ENCODE results near the gene LPA. TPM values are rescaled to one million over a fixed set of nuclear protein-coding genes. Genes with fewer than 3 reads are reported as not detected.
A peak's percentile ranks its signal among the peaks of the same experiment; 100 is the strongest.
"Not testable (repeated sequence)": the region's sequence is repeated elsewhere in the genome, so short reads cannot be mapped to it uniquely, and the experiment has no call there.

The LPA gene
- polyA plus RNA-seq, 3 donors: 0.19 to 0.21 (median 0.19) TPM

DNA sequence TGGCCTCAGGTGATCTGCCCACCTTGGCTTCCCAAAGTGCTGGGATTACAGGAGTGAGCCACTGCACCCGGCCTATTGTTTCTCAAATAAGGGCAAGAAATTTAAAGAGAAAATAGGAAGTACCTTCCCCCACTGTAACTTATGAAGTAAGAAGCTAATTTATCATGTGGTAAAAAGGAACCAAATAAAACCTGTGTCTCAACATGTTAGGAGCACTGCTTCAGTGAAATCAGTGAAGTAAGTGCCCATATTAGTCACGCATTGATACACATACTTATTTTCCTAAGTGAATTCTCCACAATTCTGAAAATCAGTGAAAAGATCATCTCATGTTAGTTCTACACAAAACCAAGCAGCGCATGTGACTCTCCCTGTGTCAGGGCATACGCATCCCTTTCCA is 14.2 kb upstream of the LPA start:
- no peak for DNase-seq (ENCODE audit: extremely low read depth in 1 of 11, low read depth in 9 of 11, low spot score in 4 of 11)

DNA sequence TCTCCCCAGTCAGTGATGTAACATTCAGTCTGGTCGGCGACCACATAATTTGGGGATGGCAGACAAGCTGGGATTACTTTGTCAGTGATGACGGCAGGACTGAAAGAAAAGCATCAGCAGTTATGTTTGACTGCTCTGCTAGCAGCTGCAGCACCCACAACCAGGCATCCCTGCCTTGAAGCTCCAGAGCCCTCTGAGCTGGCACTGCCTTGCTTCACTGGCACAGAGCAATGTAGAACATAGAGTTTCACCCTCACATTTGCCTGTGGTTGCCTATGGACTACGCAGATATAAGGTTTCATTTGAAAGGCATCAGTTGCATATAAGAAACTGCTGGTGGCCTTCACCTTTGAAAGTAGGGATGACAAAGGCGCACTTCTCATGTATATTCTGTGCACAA is 12.3 kb upstream of the LPA start:
- not testable (repeated sequence) for DNase-seq (ENCODE audit: extremely low read depth in 1 of 11, low read depth in 9 of 11, low spot score in 4 of 11)

DNA sequence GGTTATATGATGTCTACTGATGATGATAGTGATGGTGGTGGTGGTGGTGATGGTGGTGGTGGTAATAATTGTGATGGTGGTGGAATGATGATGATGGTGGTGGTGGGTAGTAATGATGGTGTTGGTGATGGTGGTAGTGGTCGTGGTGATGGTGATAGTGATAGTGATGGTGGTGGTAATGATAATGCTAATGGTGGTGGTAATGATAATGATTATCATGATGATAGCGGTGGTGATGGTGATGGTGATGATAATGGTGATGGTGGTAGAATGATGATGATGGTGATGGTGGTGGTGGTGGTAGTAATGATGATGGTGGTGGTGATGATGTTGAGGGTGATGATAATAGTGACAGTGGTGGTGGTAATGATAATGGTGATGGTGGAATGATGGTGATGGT is 4.5 kb upstream of the LPA start:
- no peak for DNase-seq (ENCODE audit: extremely low read depth in 1 of 11, low read depth in 9 of 11, low spot score in 4 of 11)

DNA sequence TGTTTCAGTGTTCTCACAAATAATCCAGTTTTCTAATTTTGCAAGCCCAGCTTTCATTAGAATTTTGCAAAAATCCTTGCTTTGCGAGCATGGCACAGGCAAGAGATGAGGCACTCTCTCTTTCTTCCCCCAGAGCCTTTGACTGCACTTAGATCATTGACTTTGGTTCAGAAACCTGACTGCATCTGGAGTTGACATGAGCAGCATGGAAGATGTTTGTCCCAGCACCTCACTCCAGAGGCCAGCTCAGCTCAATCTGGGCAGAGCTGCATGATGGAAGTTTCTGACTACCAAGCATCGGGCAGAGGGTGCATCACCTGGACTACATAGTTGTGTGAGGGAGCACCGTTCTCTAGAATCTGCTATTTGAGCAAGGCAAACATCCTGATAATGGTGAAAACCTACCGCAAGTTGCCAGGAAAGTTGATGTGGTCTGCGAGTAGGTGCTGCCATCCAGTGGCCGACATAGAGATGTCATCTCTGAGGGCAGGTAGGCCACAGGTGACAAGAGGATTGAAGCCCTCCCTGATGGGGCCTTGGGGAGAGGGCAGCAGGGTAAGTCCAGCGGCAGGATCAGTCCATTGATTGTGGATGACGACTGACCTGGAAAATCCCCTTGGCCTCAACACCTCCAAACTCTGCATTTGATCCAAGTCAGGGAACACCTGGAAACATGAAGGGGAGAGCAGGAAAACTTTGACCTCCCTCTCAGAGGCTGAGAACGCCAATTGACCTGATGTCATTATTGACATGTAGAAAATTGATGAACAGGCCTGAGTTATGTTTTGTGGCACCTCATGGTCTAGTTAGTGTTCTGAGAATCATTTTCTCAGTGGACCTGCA is 3.8 kb upstream of the LPA start:
- peak in 2 of 11 donors; percentile 0 to 1 for DNase-seq (ENCODE audit: extremely low read depth in 1 of 11, low read depth in 9 of 11, low spot score in 4 of 11)

DNA sequence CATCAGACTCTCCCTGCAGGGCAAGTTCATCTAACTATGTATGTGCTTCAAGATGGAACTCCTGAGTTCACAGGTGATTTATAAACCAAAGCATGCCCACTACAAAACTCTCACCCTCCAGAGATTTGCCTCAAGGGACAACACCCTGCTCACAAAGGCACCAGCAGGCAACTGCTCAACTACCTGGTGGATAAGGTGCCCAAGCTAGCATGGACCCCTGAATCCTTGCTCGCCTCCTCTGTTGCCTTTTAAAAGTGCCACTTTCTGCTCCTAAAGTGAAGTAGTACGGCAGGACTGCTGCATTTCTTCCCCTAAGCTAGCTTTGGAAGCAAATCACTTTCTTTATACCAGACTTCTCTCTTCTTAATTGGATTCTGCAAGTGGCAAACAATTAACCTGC is 1.2 kb downstream of the LPA start:
- no peak for DNase-seq (ENCODE audit: extremely low read depth in 1 of 11, low read depth in 9 of 11, low spot score in 4 of 11)

DNA sequence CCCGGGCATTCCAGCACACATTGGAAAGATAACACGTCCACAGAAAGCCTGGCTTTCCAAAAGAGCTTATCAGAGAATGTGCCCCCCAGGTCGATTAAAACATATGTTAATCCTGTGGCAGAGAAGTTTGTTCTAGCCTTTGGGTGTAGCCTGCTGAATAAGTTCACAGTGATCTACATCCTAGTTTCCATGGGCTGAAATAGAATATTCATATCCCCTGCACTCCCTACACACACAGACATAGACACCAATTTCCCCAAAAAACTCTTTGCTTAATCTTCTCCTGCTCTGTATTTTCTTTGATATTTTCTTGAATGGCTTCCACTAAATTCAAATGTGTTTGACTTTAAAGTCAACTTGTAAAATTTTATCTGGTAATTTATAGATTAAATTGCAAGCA is 1.6 kb downstream of the LPA start:
- DNase-seq (ENCODE audit: extremely low read depth in 1 of 11, low read depth in 9 of 11, low spot score in 4 of 11): no peak

DNA sequence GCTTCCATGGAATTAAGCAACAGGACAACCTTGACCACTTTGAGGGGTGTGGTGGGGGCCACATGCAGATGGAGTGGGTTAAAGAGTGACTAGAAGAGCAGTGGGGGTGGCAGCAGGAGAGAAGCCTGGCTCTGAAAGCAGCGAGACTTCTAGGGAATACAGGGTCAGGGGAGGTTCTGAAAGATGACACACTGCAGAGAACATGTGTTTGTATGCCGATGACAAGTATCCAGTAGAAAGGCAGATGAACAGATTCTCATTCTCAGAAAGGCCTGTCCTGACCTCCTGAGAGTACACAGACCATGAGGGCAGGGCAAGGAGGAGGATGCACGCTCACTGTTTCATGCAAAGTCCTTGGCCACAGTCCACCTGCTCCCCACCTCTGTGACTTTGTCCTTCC is 2.9 kb downstream of the LPA start:
- no peak for DNase-seq (ENCODE audit: extremely low read depth in 1 of 11, low read depth in 9 of 11, low spot score in 4 of 11)

DNA sequence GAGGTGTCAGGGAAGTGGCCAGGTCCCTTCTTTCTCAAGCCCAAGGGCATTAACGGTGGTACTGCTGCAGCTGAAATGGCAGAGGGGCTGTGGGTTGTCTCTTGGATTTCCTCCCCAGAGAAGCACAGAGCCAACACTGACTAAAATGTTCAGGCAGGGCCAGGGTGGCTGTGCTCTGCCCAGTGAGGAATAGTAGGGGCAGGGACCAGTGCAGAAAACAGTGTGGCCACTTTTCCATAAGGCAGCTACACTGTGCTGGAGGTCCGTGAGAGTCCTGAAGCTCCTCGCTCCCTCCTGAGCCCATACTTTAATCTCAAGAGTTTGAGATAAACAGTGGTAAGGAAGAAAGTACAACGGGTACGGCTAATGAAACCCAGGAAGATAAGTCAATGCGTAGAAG is 4.5 kb downstream of the LPA start:
- no peak for DNase-seq (ENCODE audit: extremely low read depth in 1 of 11, low read depth in 9 of 11, low spot score in 4 of 11)

DNA sequence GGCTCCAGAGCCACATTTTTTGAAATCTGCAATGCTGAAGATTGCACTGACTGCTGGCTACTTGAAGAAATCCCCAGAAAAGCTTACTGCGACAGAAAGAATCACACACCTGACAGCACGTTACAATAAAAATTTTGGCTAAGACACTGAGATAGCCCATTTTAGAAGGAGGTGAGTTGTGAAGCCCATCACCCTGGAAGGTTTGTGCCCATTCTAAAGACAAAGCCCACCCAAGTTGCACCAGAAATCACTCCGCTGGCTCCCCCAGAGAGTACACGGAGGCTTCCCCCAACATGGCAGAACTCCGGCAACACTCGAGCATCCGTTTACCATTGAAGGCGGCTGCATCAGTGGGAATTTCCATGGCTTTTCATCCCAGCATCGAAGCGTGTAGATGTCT is 29.4 kb downstream of the LPA start:
- no peak for DNase-seq (ENCODE audit: extremely low read depth in 1 of 11, low read depth in 9 of 11, low spot score in 4 of 11)

DNA sequence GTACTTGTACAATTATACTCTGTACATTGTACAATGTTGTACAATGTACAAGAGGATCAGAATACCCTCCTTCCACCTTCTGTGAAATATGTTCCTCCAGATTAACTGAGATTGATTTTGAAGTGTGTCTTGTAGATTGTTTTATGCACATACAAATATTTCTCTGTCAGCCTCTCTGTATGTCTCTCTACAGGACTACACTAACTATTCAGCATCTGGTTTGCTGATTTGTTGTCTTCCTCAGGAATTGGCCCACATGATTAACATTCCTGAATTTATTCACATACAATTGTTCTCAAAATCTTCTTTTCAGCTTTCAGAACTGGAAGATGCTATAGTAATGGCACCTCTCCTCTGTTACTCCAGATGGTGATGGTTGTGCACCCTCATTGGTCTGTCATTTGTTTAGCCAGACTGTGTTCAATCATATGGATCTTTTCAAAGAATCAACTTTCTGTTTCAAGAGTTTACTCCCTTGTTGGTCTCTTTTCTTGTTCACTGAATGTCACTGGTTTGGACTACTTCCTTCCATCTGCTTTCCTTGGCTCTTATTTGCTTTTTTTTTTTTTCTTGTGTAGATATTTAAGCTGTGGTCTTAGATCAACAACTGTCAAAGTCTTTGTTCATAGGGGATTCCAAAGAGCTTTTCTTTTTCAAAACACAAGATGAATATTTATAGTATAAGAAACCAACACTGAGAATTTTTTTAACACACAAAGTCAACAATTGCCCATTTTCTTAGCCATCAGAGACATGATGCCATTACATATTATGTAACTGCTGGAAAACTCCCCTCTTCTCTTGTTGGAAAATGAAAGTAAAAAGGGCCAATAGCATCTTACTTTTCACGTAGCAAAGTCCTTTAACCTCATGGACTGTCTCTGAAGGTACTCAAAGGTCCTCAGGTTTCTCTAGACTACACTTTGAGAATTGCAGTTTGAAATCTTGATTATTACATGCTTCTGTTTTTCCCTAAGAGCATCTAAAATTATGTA is 67.9 kb downstream of the LPA start:
- DNase-seq (ENCODE audit: extremely low read depth in 1 of 11, low read depth in 9 of 11, low spot score in 4 of 11): no peak

DNA sequence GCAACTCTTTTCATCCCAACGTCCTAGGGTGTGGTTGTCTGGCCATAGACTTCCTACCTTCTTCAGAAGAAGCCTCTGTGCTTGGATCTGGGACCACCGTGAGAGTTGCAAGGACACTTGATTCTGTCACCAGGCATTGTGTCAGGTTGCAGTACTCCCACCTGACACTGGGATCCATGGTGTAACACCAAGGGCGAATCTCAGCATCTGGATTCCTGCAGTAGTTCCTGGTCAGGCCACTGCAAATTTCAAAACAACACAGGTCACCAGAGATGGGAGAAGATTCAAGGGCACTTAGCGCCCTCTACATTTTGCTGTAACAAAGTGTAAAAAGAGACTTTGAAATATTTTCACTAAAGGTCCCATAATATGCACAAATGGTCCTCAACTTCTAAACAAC is 68.8 kb downstream of the LPA start:
- not testable (repeated sequence) for DNase-seq (ENCODE audit: extremely low read depth in 1 of 11, low read depth in 9 of 11, low spot score in 4 of 11)

DNA sequence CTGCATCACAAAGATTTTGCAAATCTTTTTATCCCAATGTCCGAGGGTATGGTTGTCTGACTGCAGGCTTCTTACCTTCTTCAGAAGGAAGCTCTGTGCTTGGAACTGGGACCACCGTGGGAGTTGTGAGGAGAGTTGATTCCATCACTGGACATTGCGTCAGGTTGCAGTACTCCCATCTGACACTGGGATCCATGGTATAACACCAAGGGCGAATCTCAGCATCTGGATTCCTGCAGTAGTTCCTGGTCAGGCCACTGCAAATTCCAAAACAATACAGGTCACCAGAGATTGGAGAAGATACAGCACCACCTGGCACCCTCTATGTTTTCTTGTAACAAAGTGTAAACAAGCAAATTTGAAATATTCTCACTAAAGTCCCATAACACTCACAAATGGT is 77.7 kb downstream of the LPA start:
- no peak for DNase-seq (ENCODE audit: extremely low read depth in 1 of 11, low read depth in 9 of 11, low spot score in 4 of 11)

DNA sequence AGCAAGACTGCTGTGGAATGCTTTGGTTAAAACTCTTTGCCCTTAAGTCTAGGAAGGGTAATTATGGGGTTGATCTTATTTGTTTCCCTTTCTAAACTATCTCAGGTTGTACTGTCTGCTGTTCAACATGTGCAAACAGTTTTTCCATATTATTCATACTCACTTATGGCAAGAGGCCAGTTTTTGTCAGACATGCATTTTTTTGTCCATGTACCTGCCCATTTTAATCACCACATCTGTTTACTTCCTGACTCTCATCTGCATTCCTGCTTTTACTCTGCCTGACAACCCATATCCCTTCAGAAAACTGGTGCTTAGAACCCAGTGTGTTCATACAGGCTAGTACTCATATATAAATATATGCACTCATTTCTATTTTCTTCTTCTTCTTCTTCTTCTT is 80.3 kb downstream of the LPA start:
- DNase-seq (ENCODE audit: extremely low read depth in 1 of 11, low read depth in 9 of 11, low spot score in 4 of 11): no peak

DNA sequence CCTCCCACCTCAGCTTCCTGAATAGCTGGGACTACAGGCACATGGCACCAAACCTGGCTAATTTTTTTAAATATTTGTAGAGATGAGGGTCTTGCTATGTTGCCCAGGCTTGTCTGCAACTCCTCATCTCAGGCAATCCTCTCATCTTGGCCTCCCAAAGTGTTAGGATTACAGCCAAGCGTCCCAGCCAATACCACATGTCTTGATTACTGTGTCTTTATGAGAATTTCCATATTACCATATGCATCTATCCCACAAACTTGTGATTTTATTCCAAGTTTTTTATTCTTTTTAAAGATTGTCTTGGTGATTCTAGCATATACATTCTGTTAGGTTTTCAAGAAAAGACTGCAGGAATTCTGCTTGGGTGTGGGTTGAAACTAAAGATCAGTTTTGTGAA is 82.7 kb downstream of the LPA start:
- no peak for DNase-seq (ENCODE audit: extremely low read depth in 1 of 11, low read depth in 9 of 11, low spot score in 4 of 11)

DNA sequence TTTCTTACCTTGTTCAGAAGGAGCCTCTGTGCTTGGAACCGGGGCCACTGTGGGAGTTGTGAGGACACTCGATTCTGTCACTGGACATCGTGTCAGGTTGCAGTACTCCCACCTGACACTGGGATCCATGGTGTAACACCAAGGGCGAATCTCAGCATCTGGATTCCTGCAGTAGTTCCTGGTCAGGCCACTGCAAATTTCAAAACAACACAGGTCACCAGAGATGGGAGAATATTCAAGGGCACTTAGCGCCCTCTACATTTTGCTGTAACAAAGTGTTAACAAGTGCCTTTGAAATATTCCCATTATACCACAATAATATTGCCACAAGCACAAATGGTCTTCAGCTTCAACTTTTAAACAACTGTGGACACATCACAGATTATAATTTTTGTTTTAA is 85.6 kb downstream of the LPA start:
- not testable (repeated sequence) for DNase-seq (ENCODE audit: extremely low read depth in 1 of 11, low read depth in 9 of 11, low spot score in 4 of 11)

DNA sequence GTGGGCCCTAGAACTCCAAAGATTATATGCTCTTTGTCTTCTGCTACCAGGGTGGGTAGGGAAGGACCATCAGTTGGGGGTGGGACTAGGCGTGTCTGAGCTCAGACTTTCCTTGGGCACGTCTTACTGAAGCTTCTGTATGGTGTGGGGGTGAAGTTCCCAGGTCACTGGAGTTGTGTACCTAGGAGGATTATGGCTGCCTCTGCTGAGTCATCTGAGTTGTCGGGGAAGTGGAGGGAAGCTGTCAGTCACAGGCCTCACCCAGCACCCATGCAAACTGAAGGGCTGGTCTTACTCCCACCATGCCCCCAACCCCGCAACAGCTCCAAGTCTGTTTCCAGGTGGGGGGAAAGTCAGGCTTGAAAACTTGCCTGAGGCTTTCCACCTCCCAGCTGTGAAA is 90.1 kb downstream of the LPA start:
- DNase-seq (ENCODE audit: extremely low read depth in 1 of 11, low read depth in 9 of 11, low spot score in 4 of 11): no peak

DNA sequence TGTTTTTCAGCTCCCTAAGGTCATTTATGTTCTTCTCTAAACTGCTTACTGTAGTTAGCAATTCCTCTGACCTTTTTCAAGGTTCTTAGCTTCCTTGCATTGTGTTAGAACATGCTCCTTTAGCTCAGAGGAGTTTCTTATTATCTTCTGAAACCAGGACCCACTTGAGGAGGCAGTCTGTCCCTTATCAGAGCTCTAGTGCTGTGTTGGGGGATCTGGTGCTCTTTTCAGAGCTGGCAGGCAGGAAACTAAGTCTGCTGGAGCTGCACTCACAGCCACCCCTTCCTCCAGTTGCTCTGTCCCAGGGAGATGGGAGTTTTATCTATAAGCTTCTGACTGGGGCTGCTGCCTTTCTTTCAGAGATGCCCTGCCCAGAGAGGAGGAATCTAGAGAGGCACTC is 92.9 kb downstream of the LPA start:
- DNase-seq (ENCODE audit: extremely low read depth in 1 of 11, low read depth in 9 of 11, low spot score in 4 of 11): not testable (repeated sequence)

DNA sequence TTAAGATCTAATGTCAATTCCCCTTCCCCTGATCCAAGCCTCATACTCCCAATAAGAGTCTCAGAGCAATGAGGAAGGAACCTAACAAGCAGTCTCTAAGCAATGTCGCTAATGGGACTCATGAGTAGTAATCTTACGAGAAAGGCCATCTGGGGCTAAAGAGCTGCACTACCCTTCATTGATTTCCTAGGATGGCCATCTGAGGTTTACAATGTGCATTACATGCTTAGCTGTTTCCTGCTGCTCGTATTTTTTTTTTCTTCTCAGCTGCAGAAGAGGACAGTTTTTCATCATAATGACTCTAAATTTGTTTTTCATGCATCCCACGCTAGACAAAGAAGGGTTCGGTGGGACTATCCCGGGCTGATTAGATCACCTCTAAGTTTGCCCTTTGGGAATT is 119.3 kb downstream of the LPA start:
- no peak for DNase-seq (ENCODE audit: extremely low read depth in 1 of 11, low read depth in 9 of 11, low spot score in 4 of 11)

DNA sequence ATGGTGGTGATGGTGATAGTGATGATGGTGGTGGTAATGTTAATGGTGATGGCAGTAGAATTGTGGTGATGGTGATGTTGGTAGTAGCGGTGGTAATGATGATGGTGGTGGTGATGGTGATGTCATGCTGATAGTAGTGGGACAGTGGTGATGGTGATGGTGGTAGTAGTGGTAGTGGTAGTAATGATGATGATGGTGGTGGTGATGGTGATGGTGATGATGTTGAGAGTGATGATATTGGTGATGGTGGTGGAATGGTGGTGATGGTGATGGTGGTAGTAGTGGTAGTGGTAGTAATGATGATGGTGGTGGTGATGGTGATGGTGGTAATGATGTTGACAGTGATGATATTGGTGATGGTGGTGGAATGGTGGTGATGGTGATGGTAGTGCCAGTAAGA is 128.8 kb downstream of the LPA start:
- no peak for DNase-seq (ENCODE audit: extremely low read depth in 1 of 11, low read depth in 9 of 11, low spot score in 4 of 11)

DNA sequence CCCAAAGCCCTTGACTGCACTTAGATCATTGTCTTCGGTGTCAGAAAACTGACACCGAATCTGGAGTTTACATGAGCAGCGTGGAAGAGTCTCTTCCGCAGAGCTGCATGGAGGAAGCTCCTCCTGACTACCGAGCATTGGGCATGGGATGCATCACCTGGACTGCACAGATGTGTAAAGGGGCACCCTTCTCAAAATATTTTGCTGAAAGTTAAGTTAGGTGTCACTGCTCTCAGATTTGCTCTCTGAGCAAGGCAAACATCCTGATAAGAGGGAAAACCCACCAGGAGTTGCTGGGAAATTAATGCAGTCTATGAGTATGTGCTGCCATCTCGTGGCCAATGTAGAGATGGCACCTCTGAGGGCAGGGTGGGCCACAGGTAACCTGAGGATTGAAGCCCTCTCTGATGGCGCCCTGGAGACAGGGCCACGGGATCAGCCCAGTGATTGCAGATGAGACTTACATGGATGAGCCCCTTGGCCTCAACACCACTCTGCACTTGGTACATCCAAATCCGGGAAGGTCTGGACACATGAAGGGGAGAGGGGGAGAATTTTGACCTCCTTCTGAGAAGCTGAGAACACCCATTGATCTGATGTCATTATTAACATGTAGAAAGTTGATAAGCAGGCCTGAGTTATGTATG is 129.9 kb downstream of the LPA start:
- peak; percentile 33 to 65 (median 50) for DNase-seq (ENCODE audit: extremely low read depth in 1 of 11, low read depth in 9 of 11, low spot score in 4 of 11)
